A549 (cell line): Measurements from ENCODE around the gene TRPM6. TPM values are rescaled to one million over a fixed set of nuclear protein-coding genes. Genes with fewer than 3 reads are reported as not detected.
A peak's percentile ranks its signal among the peaks of the same experiment; 100 is the strongest.

Source experiments
- ATAC-seq, 2 experiments: fragments of 200-7000 bp in 1 of 2; fragments of >200 bp in 1 of 2; cut with Nextera tagmentation in 1 of 2; cut with Tn5 transposase in 1 of 2; 3 replicates each; pipeline versions ENCODE4 v1.8.0 to v1.9.1; 2018 to 2020; ENCODE audit warnings: mild to moderate bottlenecking in 1 of 2, moderate library complexity in 1 of 2
- CTCF ChIA-PET: fragments of 300-600 bp; sonication (Branson Sonifier 250); formaldehyde crosslinking; extraction: SDS; loops from one replicate; lab custom pipeline; 2021; ENCODE audit warnings: antibody characterized with exemption, inconsistent platforms; lab: Yijun Ruan, JAX
- POLR2A ChIA-PET: fragments of 350-600 bp; formaldehyde crosslinking; extraction: SDS; loops from one replicate; lab custom pipeline; 2021; ENCODE audit warnings: antibody characterized with exemption, inconsistent platforms; lab: Yijun Ruan, JAX
- DNase-seq, 2 experiments: peaks; one replicate each; pipeline versions ENCODE4 v3.0.0 to v3.0.0-alpha.2; 2011 to 2016; ENCODE audit warnings: low read depth in 1 of 2, low spot score in 1 of 2
- FAIRE-seq: peaks from 2 replicates; lab custom pipeline; 2011; peaks lifted over from hg19 to GRCh38; lab: Jason Lieb, UNC
- H3K27ac ChIP-seq, 2 experiments: fragments of >200 bp; sonication (Bioruptor Twin); formaldehyde crosslinking; 3 replicates each; pipeline ENCODE4 v1.5.1; 2016 to 2017
- H3K4me1 ChIP-seq: fragments of >200 bp; sonication (Bioruptor Twin); formaldehyde crosslinking; 3 replicates; pipeline ENCODE4 v1.6.1; 2016
- H3K4me2 ChIP-seq: fragments of >200 bp; sonication (Bioruptor Twin); formaldehyde crosslinking; 3 replicates; pipeline ENCODE4 v1.6.1; 2016
- H3K4me3 ChIP-seq: fragments of >200 bp; sonication (Bioruptor Twin); formaldehyde crosslinking; 3 replicates; pipeline ENCODE4 v1.5.1; 2016
- H3K9me3 ChIP-seq: fragments of >200 bp; sonication (Bioruptor Twin); formaldehyde crosslinking; 3 replicates; pipeline ENCODE4 v1.6.1; 2016
- ATOH8 ChIP-seq: fragments of 250-450 bp; sonication (Bioruptor Pico); IDR thresholded peaks from 2 replicates; pipeline ENCODE4 v1.5.0; 2020; ENCODE audit warnings: low read depth, mild to moderate bottlenecking, moderate library complexity
- CBX2 ChIP-seq: fragments of 200-600 bp; sonication (generic); IDR thresholded peaks from 2 replicates; pipeline ENCODE4 v1.6.1; 2016; ENCODE audit warnings: low read depth, mild to moderate bottlenecking, borderline replicate concordance
- CBX8 ChIP-seq: fragments of 200-600 bp; sonication (generic); IDR thresholded peaks from 2 replicates; pipeline ENCODE4 v1.6.1; 2016
- CEBPB ChIP-seq, 2 experiments: fragments of >200 bp in 1 of 2; sonication (Bioruptor Twin) in 1 of 2; formaldehyde crosslinking in 1 of 2; IDR thresholded peaks; 2 replicates each; pipeline ENCODE4 v1.6.1; 2012 to 2016
- CHD2 ChIP-seq: fragments of 150-350 bp; IDR thresholded peaks from 2 replicates; pipeline ENCODE4 v1.6.1; 2014; ENCODE audit warnings: low read length; ENCODE audit not compliant: partially characterized antibody
- CTCF ChIP-seq: fragments of >200 bp; sonication (Bioruptor Twin); formaldehyde crosslinking; IDR thresholded peaks from 3 replicates; pipeline ENCODE4 v1.5.1; 2016
- FOSB ChIP-seq: fragments of 250-450 bp; sonication (Bioruptor Pico); IDR thresholded peaks from 2 replicates; pipeline ENCODE4 v1.5.0; 2020; ENCODE audit warnings: mild to moderate bottlenecking, moderate library complexity
- FOSL2 ChIP-seq, 2 experiments: fragments of 450-650 bp in 1 of 2; fragments of >200 bp in 1 of 2; sonication (Bioruptor Twin) in 1 of 2; formaldehyde crosslinking; IDR thresholded peaks; 2 replicates each; pipeline versions ENCODE4 v1.5.0 to v1.6.1; 2016 to 2020; ENCODE audit warnings: mild to moderate bottlenecking in 1 of 2, moderate library complexity in 1 of 2
- HDAC2 ChIP-seq: fragments of 200-600 bp; sonication (generic); IDR thresholded peaks from 2 replicates; pipeline ENCODE4 v1.6.1; 2016
- HOXB13 ChIP-seq: fragments of 250-450 bp; sonication (Bioruptor Pico); IDR thresholded peaks from 2 replicates; pipeline ENCODE4 v1.5.0; 2020; ENCODE audit warnings: low read depth, mild to moderate bottlenecking, moderate library complexity
- JUN ChIP-seq, 2 experiments: fragments of >200 bp; sonication (Bioruptor Twin); formaldehyde crosslinking; IDR thresholded peaks; 2 replicates in 1 of 2; 3 replicates in 1 of 2; pipeline ENCODE4 v1.6.1; 2016 to 2017
- KDM1A ChIP-seq: fragments of 200-600 bp; sonication (generic); IDR thresholded peaks from 2 replicates; pipeline ENCODE4 v1.6.1; 2016; ENCODE audit warnings: low read depth, mild to moderate bottlenecking
- MAFK ChIP-seq: fragments of 450-650 bp; IDR thresholded peaks from 2 replicates; pipeline ENCODE4 v1.6.1; 2014; ENCODE audit not compliant: partially characterized antibody
- MAX ChIP-seq: IDR thresholded peaks from 2 replicates; pipeline ENCODE4 v1.6.1; 2012
- MAZ ChIP-seq: fragments of 150-350 bp; IDR thresholded peaks from 2 replicates; pipeline ENCODE4 v1.6.1; 2014; ENCODE audit warnings: antibody characterized with exemption, low read depth, low read length, borderline replicate concordance
- NFE2L2 ChIP-seq: fragments of 150-350 bp; conservative IDR thresholded peaks from 2 replicates; pipeline ENCODE4 v1.6.1; 2014; ENCODE audit warnings: low read length
- POLR2A ChIP-seq: IDR thresholded peaks from 2 replicates; pipeline ENCODE4 v1.6.1; 2012; ENCODE audit warnings: mild to moderate bottlenecking, low read length
- POLR2AphosphoS2 ChIP-seq: conservative IDR thresholded peaks from 2 replicates; pipeline ENCODE4 v1.6.1; 2012; ENCODE audit warnings: low read length, improper control_type of control experiment, inconsistent platforms
- RARB ChIP-seq: fragments of 250-450 bp; sonication (Bioruptor Pico); IDR thresholded peaks from 2 replicates; pipeline ENCODE4 v1.8.0; 2021; ENCODE audit warnings: mild to moderate bottlenecking, moderate library complexity
- REST ChIP-seq: fragments of 200-600 bp; sonication (generic); IDR thresholded peaks from 2 replicates; pipeline ENCODE4 v1.6.1; 2016; ENCODE audit warnings: antibody characterized with exemption, mild to moderate bottlenecking, moderate library complexity
- ZC3H11A ChIP-seq: fragments of 450-650 bp; IDR thresholded peaks from 2 replicates; pipeline ENCODE4 v1.6.1; 2014; ENCODE audit warnings: antibody characterized with exemption, mild to moderate bottlenecking
- ZSCAN20 ChIP-seq: fragments of 250-450 bp; sonication (Bioruptor Pico); IDR thresholded peaks from 2 replicates; pipeline ENCODE4 v1.8.0; 2022; ENCODE audit warnings: mild to moderate bottlenecking, moderate library complexity
- WGBS: methylation state at CpG from one replicate; pipeline ENCODE4 v1.1.6; 2017; ENCODE audit errors: missing lambda C conversion rate; 5-methylcytosine and 5-hydroxymethylcytosine counted together
- polyA plus RNA-seq, 4 experiments: library from polyadenylated mRNA; depleted of rRNA in 3 of 4; stranded (reverse); fragments of >200 nt; fragmentation: RNase III in 1 of 4; extraction: RNeasy Plus Mini Kit Qiagen cat#74134 plus additional on column Dnase treatment in 1 of 4; gene quantifications; 2 replicates in 3 of 4; 3 replicates in 1 of 4; pipeline ENCODE4 v1.2.3, GENCODE V29; 2011 to 2017
- TF ChIP-seq, protein P1 (sequence below): fragments of 250-450 bp; sonication (Bioruptor Pico); IDR thresholded peaks from 2 replicates; pipeline ENCODE4 v1.5.0; 2021; ENCODE audit warnings: mild to moderate bottlenecking, moderate library complexity, borderline replicate concordance
- TF ChIP-seq, protein P2 (sequence below): fragments of 150-350 bp; IDR thresholded peaks from 2 replicates; pipeline ENCODE4 v1.6.1; 2014; ENCODE audit warnings: low read depth, mild to moderate bottlenecking, low read length

Gene TRPM6
- polyA plus RNA-seq, 2 of the 4 experiments (the other 2 are of a cell fraction): 1.5 to 2.1 TPM

GRCh38 chr9:74846766-74847165, 41.0 kb downstream of the TRPM6 start:
- Histone ChIP-seq H3K4me3 (no peak overlapping the region), H3K4me1 (peaks cover 8% of the 10 kb centered on the region; the same call in 1 of the 3 replicates), H3K9me3 (no peaks in the 10 kb centered on the region; the same call in 2 of the 3 replicates), H3K27ac (no peak overlapping the region), H3K4me2 (no peak overlapping the region)
- DNase-seq (peak in 1 of 2 experiments; percentile 9), ATAC-seq (no peak), FAIRE-seq (no peak)
- TF ChIP-seq ZSCAN20 (CRISPR knock-in tag): no peak
- TF ChIP-seq MAZ: no peak
- TF ChIP-seq, protein P1, sequence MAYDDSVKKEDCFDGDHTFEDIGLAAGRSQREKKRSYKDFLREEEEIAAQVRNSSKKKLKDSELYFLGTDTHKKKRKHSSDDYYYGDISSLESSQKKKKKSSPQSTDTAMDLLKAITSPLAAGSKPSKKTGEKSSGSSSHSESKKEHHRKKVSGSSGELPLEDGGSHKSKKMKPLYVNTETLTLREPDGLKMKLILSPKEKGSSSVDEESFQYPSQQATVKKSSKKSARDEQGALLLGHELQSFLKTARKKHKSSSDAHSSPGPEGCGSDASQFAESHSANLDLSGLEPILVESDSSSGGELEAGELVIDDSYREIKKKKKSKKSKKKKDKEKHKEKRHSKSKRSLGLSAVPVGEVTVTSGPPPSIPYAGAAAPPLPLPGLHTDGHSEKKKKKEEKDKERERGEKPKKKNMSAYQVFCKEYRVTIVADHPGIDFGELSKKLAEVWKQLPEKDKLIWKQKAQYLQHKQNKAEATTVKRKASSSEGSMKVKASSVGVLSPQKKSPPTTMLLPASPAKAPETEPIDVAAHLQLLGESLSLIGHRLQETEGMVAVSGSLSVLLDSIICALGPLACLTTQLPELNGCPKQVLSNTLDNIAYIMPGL (CRISPR knock-in tag): no peak
- no peak for TF ChIP-seq FOSL2 (IDR thresholded peaks at IDR 0.05)
- 0 out of 2 replicates have a peak, but pooled peaks have one; percentile 5 for TF ChIP-seq FOSL2 (CRISPR knock-in tag; IDR thresholded peaks at IDR 0.05)
- no peak for TF ChIP-seq MAX
- peak; percentile 40 for TF ChIP-seq MAFK
- TF ChIP-seq ATOH8 (CRISPR knock-in tag): no peak
- POLR2A ChIA-PET: no interaction called here
- CTCF ChIA-PET: no interaction called here
- 42% methylated on average over 6 of the region's 6 CpGs for WGBS

DNA sequence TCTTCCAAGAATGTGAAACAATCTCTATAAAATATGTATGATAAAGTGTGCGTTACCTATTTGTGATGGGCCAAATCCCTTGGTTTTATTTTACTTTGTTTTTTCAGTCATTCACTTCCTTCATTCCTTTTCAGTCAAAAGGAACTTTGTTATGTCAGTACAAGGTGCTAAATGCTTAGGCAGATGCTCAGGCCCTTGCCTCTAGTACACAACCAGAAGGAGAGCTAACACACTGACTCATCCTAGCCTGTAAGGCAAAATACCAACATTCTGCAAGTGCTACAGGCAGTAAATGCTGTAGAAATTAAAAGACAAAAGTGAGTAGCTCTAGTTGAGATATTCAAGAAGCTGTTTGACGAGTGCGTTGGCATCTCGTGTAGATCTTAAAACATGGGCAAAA, 49.4 kb downstream of the TRPM6 start:
- ChIA-PET POLR2A (interaction anchor here (1.0 kb wide), 1 partner anchor 49 kb away, joined by 3 read pairs; no protein-coding TSS in a partner anchor), CTCF (interaction anchor here (1.1 kb wide), 1 partner anchor 95 kb away, joined by 3 read pairs; no protein-coding TSS in a partner anchor)
- H3K4me1 ChIP-seq: no peaks in the 10 kb centered on the region; the same call in 2 of the 3 replicates
- 67% methylated on average over 4 of the region's 4 CpGs for WGBS
- no peak for TF ChIP-seq MAX
- TF ChIP-seq CTCF: no peak
- no peak for TF ChIP-seq POLR2AphosphoS2
- no peak for TF ChIP-seq JUN (IDR thresholded peaks at IDR 0.05)
- TF ChIP-seq CBX8: no peak
- TF ChIP-seq FOSB (CRISPR knock-in tag): no peak
- TF ChIP-seq CEBPB (IDR thresholded peaks at IDR 0.05): no peak
- TF ChIP-seq ZC3H11A: no peak
- TF ChIP-seq RARB (CRISPR knock-in tag): no peak
- TF ChIP-seq, protein P2, sequence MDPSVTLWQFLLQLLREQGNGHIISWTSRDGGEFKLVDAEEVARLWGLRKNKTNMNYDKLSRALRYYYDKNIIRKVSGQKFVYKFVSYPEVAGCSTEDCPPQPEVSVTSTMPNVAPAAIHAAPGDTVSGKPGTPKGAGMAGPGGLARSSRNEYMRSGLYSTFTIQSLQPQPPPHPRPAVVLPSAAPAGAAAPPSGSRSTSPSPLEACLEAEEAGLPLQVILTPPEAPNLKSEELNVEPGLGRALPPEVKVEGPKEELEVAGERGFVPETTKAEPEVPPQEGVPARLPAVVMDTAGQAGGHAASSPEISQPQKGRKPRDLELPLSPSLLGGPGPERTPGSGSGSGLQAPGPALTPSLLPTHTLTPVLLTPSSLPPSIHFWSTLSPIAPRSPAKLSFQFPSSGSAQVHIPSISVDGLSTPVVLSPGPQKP: no peak
- no peak for TF ChIP-seq POLR2A
- no peak for TF ChIP-seq HOXB13 (CRISPR knock-in tag)
- TF ChIP-seq NFE2L2: no peak
- no peak for TF ChIP-seq REST
- no peak for TF ChIP-seq CHD2
- TF ChIP-seq KDM1A: no peak
- TF ChIP-seq, protein P1 (CRISPR knock-in tag): no peak
- no peak for TF ChIP-seq CBX2
- no peak for TF ChIP-seq HDAC2
- no peak overlapping the region for H3K27ac ChIP-seq
- no peak overlapping the region for H3K4me3 ChIP-seq
- ATAC-seq (peak in 1 of 2 experiments; percentile 69; a peak in 3 of 6 replicates), FAIRE-seq (peak; percentile 51), DNase-seq (peak in 1 of 2 experiments; percentile 57)
- H3K4me2 ChIP-seq: no peak overlapping the region; the same call in 2 of the 3 replicates
- no peaks in the 10 kb centered on the region for H3K9me3 ChIP-seq
